HepG2 (cell line): ENCODE results near the gene ATP2A3. TPM values are rescaled to one million over a fixed set of nuclear protein-coding genes. Genes with fewer than 3 reads are reported as not detected.

Experiments used
- ATF7-NPFF ChIP-seq: sonication (generic); formaldehyde crosslinking; IDR thresholded peaks from 2 replicates; pipeline ENCODE4 v1.8.1; 2023; ENCODE audit warnings: mild to moderate bottlenecking, low read depth, missing genetic modification reagents, moderate library complexity
- BCL6 ChIP-seq: IDR thresholded peaks from 2 replicates; pipeline ENCODE4 v1.6.1; 2016; ENCODE audit warnings: missing genetic modification reagents, missing compliant biosample characterization
- CBX2 ChIP-seq, 2 experiments: fragments of 200-600 bp in 1 of 2; sonication (generic); formaldehyde crosslinking in 1 of 2; IDR thresholded peaks; 2 replicates each; pipeline versions ENCODE4 v1.7.0 to v1.8.1; 2018 to 2022; ENCODE audit warnings: low read depth in 2 of 2, low read length in 1 of 2, mild to moderate bottlenecking in 1 of 2, missing genetic modification reagents in 1 of 2
- ERF ChIP-seq: IDR thresholded peaks from 2 replicates; pipeline ENCODE4 v1.6.1; 2018; ENCODE audit warnings: missing biosample characterization, missing genetic modification reagents
- FOXA1 ChIP-seq, 2 experiments: fragments of 450-650 bp in 1 of 2; sonication (generic) in 1 of 2; formaldehyde crosslinking in 1 of 2; IDR thresholded peaks; 2 replicates each; pipeline versions ENCODE4 v1.4.0 to v1.6.1; 2016 to 2020; ENCODE audit warnings: missing genetic modification reagents in 1 of 2
- GATAD2A ChIP-seq: IDR thresholded peaks from 2 replicates; pipeline ENCODE4 v1.6.1; 2016
- HOXA3 ChIP-seq: sonication (generic); formaldehyde crosslinking; IDR thresholded peaks from 2 replicates; pipeline ENCODE4 v1.5.0; 2020; ENCODE audit warnings: missing genetic modification reagents
- IRF2 ChIP-seq: IDR thresholded peaks from 2 replicates; pipeline ENCODE4 v1.6.1; 2018; ENCODE audit warnings: missing genetic modification reagents, missing compliant biosample characterization
- KDM2A ChIP-seq: sonication (generic); formaldehyde crosslinking; IDR thresholded peaks from 2 replicates; pipeline ENCODE4 v1.4.0; 2020; ENCODE audit warnings: low read depth, missing genetic modification reagents, borderline replicate concordance
- LCORL ChIP-seq, 2 experiments: fragments of 450-650 bp in 1 of 2; sonication (generic) in 1 of 2; formaldehyde crosslinking in 1 of 2; IDR thresholded peaks; 2 replicates each; pipeline versions ENCODE4 v1.5.0 to v1.6.1; 2017 to 2020; ENCODE audit warnings: antibody characterized with exemption in 1 of 2, missing genetic modification reagents in 1 of 2
- MED1 ChIP-seq: sonication (generic); formaldehyde crosslinking; IDR thresholded peaks from 2 replicates; pipeline ENCODE4 v1.4.0; 2020; ENCODE audit warnings: missing genetic modification reagents
- MTF1 ChIP-seq: sonication (generic); formaldehyde crosslinking; IDR thresholded peaks from 2 replicates; pipeline ENCODE4 v1.5.0; 2020; ENCODE audit warnings: missing genetic modification reagents
- MXI1 ChIP-seq: IDR thresholded peaks from 3 replicates; pipeline ENCODE4 v1.6.1; 2012; ENCODE audit warnings: low read depth, low read length, inconsistent platforms, borderline replicate concordance
- NONO ChIP-seq, 2 experiments: fragments of 450-650 bp in 1 of 2; sonication (generic) in 1 of 2; formaldehyde crosslinking in 1 of 2; IDR thresholded peaks in 1 of 2; conservative IDR thresholded peaks in 1 of 2; 2 replicates each; pipeline versions ENCODE4 v1.6.1 to v1.8.0; 2017 to 2022; ENCODE audit warnings: mild to moderate bottlenecking in 1 of 2, missing genetic modification reagents in 1 of 2, moderate library complexity in 1 of 2
- PITX1 ChIP-seq: sonication (generic); formaldehyde crosslinking; IDR thresholded peaks from 2 replicates; pipeline ENCODE4 v1.5.1; 2020; ENCODE audit warnings: mild to moderate bottlenecking, missing genetic modification reagents
- RAD21 ChIP-seq: fragments of 450-650 bp; formaldehyde crosslinking; IDR thresholded peaks from 2 replicates; pipeline ENCODE4 v1.5.0; 2020; ENCODE audit warnings: mild to moderate bottlenecking
- RFX5 ChIP-seq: IDR thresholded peaks from 2 replicates; pipeline ENCODE4 v1.6.1; 2011; ENCODE audit warnings: low read depth, low read length, improper control_type of control experiment
- SAFB2 ChIP-seq: sonication (generic); formaldehyde crosslinking; IDR thresholded peaks from 2 replicates; pipeline ENCODE4 v1.5.1; 2020; ENCODE audit warnings: missing genetic modification reagents, low read depth, mild to moderate bottlenecking, borderline replicate concordance
- SMAD1 ChIP-seq: sonication (generic); formaldehyde crosslinking; IDR thresholded peaks from 2 replicates; pipeline ENCODE4 v1.4.0; 2020; ENCODE audit warnings: missing genetic modification reagents, low read depth, mild to moderate bottlenecking, borderline replicate concordance
- STAG1 ChIP-seq: sonication (generic); formaldehyde crosslinking; IDR thresholded peaks from 2 replicates; pipeline ENCODE4 v1.4.0; 2020; ENCODE audit warnings: missing genetic modification reagents
- TARDBP ChIP-seq: sonication (generic); formaldehyde crosslinking; IDR thresholded peaks from 2 replicates; pipeline ENCODE4 v1.8.0; 2022; ENCODE audit warnings: mild to moderate bottlenecking, missing genetic modification reagents
- TEAD3 ChIP-seq: optimal IDR thresholded peaks from 2 replicates; pipeline ENCODE3; 2016; ENCODE audit warnings: borderline replicate concordance
- THAP11 ChIP-seq: IDR thresholded peaks from 2 replicates; pipeline ENCODE4 v1.6.1; 2016; ENCODE audit warnings: missing biosample characterization, missing genetic modification reagents
- TOPORS ChIP-seq: sonication (generic); formaldehyde crosslinking; IDR thresholded peaks from 2 replicates; pipeline ENCODE4 v1.8.0; 2023; ENCODE audit warnings: mild to moderate bottlenecking, missing genetic modification reagents
- ZNF549 ChIP-seq: sonication (generic); formaldehyde crosslinking; IDR thresholded peaks from 2 replicates; pipeline ENCODE4 v1.5.0; 2020; ENCODE audit warnings: missing genetic modification reagents
- ZNF556 ChIP-seq: sonication (generic); formaldehyde crosslinking; IDR thresholded peaks from 2 replicates; pipeline ENCODE4 v1.4.0; 2020; ENCODE audit warnings: mild to moderate bottlenecking, missing genetic modification reagents, borderline replicate concordance
- ZNF563 ChIP-seq: sonication (generic); formaldehyde crosslinking; IDR thresholded peaks from 2 replicates; pipeline ENCODE4 v1.8.0; 2022; ENCODE audit warnings: mild to moderate bottlenecking, moderate library complexity, missing genetic modification reagents
- ZNF792 ChIP-seq: IDR thresholded peaks from 2 replicates; pipeline ENCODE4 v1.6.1; 2016
- polyA plus RNA-seq, 8 experiments: library from polyadenylated mRNA; depleted of rRNA in 3 of 8; stranded (reverse) in 7 of 8; unstranded in 1 of 8; fragments of >200 nt; fragmentation: Illumina TruSeq in 4 of 8; extraction: Trizol in 4 of 8; gene quantifications; 2 replicates each; pipeline versions ENCODE4 v1.2.1 to v1.2.3, GENCODE V29; 2011 to 2016; ENCODE audit warnings: low read depth in 4 of 8, missing spikeins in 1 of 8, mixed read lengths in 1 of 8; ENCODE audit not compliant: insufficient read depth in 1 of 8
- total RNA-seq, 5 experiments: library from RNA; depleted of rRNA; stranded (reverse); fragments of >200 nt; fragmentation: Illumina TruSeq; extraction: Trizol; gene quantifications; 2 replicates each; pipeline ENCODE4 v1.2.3, GENCODE V29; 2016; ENCODE audit warnings: low read depth in 1 of 5
- TF ChIP-seq, protein P1 (sequence below): IDR thresholded peaks from 2 replicates; pipeline ENCODE4 v1.6.1; 2018; ENCODE audit warnings: missing genetic modification reagents, mild to moderate bottlenecking, missing compliant biosample characterization
- TF ChIP-seq, protein P2 (sequence below): sonication (generic); formaldehyde crosslinking; IDR thresholded peaks from 2 replicates; pipeline ENCODE4 v1.5.1; 2020; ENCODE audit warnings: missing genetic modification reagents, mild to moderate bottlenecking, borderline replicate concordance

The ATP2A3 gene
- total and polyA plus RNA-seq, 2 of the 13 experiments (the other 11 are each of a cell fraction or from before 2014, with no cell fraction given), result 0.07 TPM; not detected in 1

DNA sequence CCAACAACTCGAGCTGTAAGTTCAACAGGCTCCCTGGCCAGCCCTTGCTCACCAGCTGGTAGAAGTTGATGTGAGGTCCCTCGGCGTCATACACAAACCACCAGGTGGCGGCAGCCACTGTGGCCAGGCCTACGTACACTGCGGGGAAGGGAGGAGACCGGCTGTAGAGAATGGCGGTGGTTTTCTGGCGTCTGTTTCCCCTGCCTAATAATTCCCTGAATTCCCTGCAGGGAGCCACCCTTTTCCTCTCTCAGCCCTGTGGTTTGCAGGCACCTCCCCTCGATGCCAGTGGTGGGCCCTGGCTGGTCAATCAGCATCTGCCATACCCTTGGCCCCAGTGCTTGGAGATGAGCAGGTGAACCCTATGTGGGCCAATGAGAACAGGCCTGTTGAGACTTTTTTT lies 29.1 kb downstream of the ATP2A3 start (continued):
- TF ChIP-seq TOPORS (CRISPR knock-in tag) (no peak), RAD21 (CRISPR knock-in tag) (peak; percentile 89), MTF1 (CRISPR knock-in tag) (no peak), TEAD3 (CRISPR knock-in tag) (peak; percentile 44), CBX2 (IDR thresholded peaks at IDR 0.05; ENCODE audit: low read depth, low read length) (no peak), CBX2 (CRISPR knock-in tag; IDR thresholded peaks at IDR 0.05; ENCODE audit: low read depth) (no peak), GATAD2A (0 out of 2 replicates have a peak, but pooled peaks have one; percentile 21), SAFB2 (CRISPR knock-in tag) (no peak), KDM2A (CRISPR knock-in tag) (peak; percentile 81), SMAD1 (CRISPR knock-in tag) (no peak), IRF2 (CRISPR knock-in tag) (0 out of 2 replicates have a peak, but pooled peaks have one; percentile 49), MXI1 (0 out of 3 replicates have a peak, but pooled peaks have one; percentile 16), MED1 (CRISPR knock-in tag) (0 out of 2 replicates have a peak, but pooled peaks have one; percentile 20), BCL6 (CRISPR knock-in tag) (peak; percentile 37; the same call in 1 of the 2 replicates), ZNF563 (CRISPR knock-in tag) (no peak), LCORL (IDR thresholded peaks at IDR 0.05) (no peak), LCORL (CRISPR knock-in tag; IDR thresholded peaks at IDR 0.05) (0 out of 2 replicates have a peak, but pooled peaks have one; percentile 31), FOXA1 (IDR thresholded peaks at IDR 0.05) (no peak), FOXA1 (CRISPR knock-in tag; IDR thresholded peaks at IDR 0.05) (peak; percentile 48), STAG1 (CRISPR knock-in tag) (peak; percentile 96), ZNF549 (no peak), TARDBP (CRISPR knock-in tag) (no peak), ZNF792 (CRISPR knock-in tag) (0 out of 2 replicates have a peak, but pooled peaks have one; percentile 29), ZNF556 (CRISPR knock-in tag) (no peak), HOXA3 (peak; percentile 50; the same call in 1 of the 2 replicates), NONO (IDR thresholded peaks at IDR 0.05) (no peak), NONO (CRISPR knock-in tag; conservative IDR thresholded peaks at IDR 0.05) (no peak), THAP11 (0 out of 2 replicates have a peak, but pooled peaks have one; percentile 41), ERF (CRISPR knock-in tag) (peak; percentile 58; the same call in 1 of the 2 replicates), PITX1 (no peak), ATF7-NPFF (CRISPR knock-in tag) (no peak), RFX5 (no peak)
- TF ChIP-seq, protein P1, sequence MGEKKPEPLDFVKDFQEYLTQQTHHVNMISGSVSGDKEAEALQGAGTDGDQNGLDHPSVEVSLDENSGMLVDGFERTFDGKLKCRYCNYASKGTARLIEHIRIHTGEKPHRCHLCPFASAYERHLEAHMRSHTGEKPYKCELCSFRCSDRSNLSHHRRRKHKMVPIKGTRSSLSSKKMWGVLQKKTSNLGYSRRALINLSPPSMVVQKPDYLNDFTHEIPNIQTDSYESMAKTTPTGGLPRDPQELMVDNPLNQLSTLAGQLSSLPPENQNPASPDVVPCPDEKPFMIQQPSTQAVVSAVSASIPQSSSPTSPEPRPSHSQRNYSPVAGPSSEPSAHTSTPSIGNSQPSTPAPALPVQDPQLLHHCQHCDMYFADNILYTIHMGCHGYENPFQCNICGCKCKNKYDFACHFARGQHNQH (CRISPR knock-in tag), result 0 out of 2 replicates have a peak, but pooled peaks have one; percentile 38
- TF ChIP-seq, protein P2, sequence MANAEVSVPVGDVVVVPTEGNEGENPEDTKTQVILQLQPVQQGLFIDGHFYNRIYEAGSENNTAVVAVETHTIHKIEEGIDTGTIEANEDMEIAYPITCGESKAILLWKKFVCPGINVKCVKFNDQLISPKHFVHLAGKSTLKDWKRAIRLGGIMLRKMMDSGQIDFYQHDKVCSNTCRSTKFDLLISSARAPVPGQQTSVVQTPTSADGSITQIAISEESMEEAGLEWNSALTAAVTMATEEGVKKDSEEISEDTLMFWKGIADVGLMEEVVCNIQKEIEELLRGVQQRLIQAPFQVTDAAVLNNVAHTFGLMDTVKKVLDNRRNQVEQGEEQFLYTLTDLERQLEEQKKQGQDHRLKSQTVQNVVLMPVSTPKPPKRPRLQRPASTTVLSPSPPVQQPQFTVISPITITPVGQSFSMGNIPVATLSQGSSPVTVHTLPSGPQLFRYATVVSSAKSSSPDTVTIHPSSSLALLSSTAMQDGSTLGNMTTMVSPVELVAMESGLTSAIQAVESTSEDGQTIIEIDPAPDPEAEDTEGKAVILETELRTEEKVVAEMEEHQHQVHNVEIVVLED, result no peak
